Spleen (tissue), 11 donors: ENCODE results near the gene IL11RA. TPM values are rescaled to one million over a fixed set of nuclear protein-coding genes. Genes with fewer than 3 reads are reported as not detected.
A peak's percentile ranks its signal among the peaks of the same experiment; 100 is the strongest.

ENCODE experiments used
- DNase-seq: peaks from one replicate; pipeline ENCODE4 v3.0.0-alpha.2; 2020
- H3K27ac ChIP-seq, 8 donors: fragments of 200-600 bp; sonication (generic) in 7 of 8; 1 replicate in 4 of 8; 2 replicates in 4 of 8; pipeline versions ENCODE4 v1.5.0 to v1.8.0; 2016 to 2021; ENCODE audit warnings: inconsistent platforms in 4 of 8, mild to moderate bottlenecking in 4 of 8, moderate library complexity in 1 of 8
- H3K27me3 ChIP-seq, 7 donors: fragments of 200-600 bp; sonication (generic) in 6 of 7; replicated peaks in 1 of 7; 1 replicate in 4 of 7; 2 replicates in 3 of 7; pipeline versions ENCODE4 v1.5.0 to v1.8.0; 2016 to 2021; ENCODE audit warnings: inconsistent platforms in 3 of 7, mild to moderate bottlenecking in 1 of 7
- H3K36me3 ChIP-seq, 6 donors: fragments of 200-600 bp; sonication (generic) in 5 of 6; 1 replicate in 4 of 6; 2 replicates in 2 of 6; pipeline versions ENCODE4 v1.5.0 to v1.8.0; 2016 to 2021; ENCODE audit warnings: inconsistent platforms in 2 of 6
- H3K4me1 ChIP-seq, 6 donors: fragments of 200-600 bp; sonication (generic) in 5 of 6; 1 replicate in 3 of 6; 2 replicates in 3 of 6; pipeline versions ENCODE4 v1.5.0 to v1.8.0; 2016 to 2021; ENCODE audit warnings: inconsistent platforms in 3 of 6
- H3K4me3 ChIP-seq, 8 donors: fragments of 200-600 bp; sonication (generic) in 7 of 8; 1 replicate in 4 of 8; 2 replicates in 4 of 8; pipeline versions ENCODE4 v1.5.0 to v1.8.0; 2016 to 2021; ENCODE audit warnings: inconsistent platforms in 4 of 8, mild to moderate bottlenecking in 4 of 8, moderate library complexity in 2 of 8
- H3K9me3 ChIP-seq, 8 donors: fragments of 200-600 bp; sonication (generic) in 7 of 8; 1 replicate in 4 of 8; 2 replicates in 4 of 8; pipeline versions ENCODE4 v1.5.0 to v1.8.0; 2016 to 2021; ENCODE audit warnings: inconsistent platforms in 4 of 8
- CTCF ChIP-seq, 11 experiments: fragments of 200-600 bp in 7 of 11; fragments of 450-650 bp in 4 of 11; sonication (generic) in 4 of 11; IDR thresholded peaks in 8 of 11; conservative IDR thresholded peaks in 3 of 11; 1 replicate in 7 of 11; 2 replicates in 4 of 11; pipeline versions ENCODE4 v1.4.0 to v1.8.0; 2016 to 2021; ENCODE audit warnings: antibody characterized with exemption in 11 of 11, inconsistent platforms in 4 of 11, mild to moderate bottlenecking in 1 of 11
- POLR2A ChIP-seq, 3 donors: fragments of 450-650 bp; IDR thresholded peaks; one replicate each; pipeline ENCODE4 v1.5.1; 2017; ENCODE audit warnings: antibody characterized with exemption in 3 of 3, mild to moderate bottlenecking in 1 of 3
- POLR2AphosphoS5 ChIP-seq, 3 donors: sonication (generic); formaldehyde crosslinking; IDR thresholded peaks; one replicate each; pipeline ENCODE4 v1.5.1; 2017; ENCODE audit warnings: antibody characterized with exemption in 3 of 3
- WGBS, 5 donors: extraction: QIAGEN DNeasy Blood & Tissue Kit in 3 of 5; methylation state at CpG; one replicate each; pipeline versions ENCODE4 v1.1.5 to v1.1.7; 2013 to 2018; 5-methylcytosine and 5-hydroxymethylcytosine counted together
- intact Hi-C: fragments of 100-400 bp; cut with DNase I; formaldehyde crosslinking; loops from one replicate; pipeline ENCODE4 v1.15.0; 2023; ENCODE audit warnings: low total_unique reads
- polyA plus RNA-seq, 3 donors: library from polyadenylated mRNA; stranded (reverse); fragments of 200-250 nt; gene quantifications; one replicate each; pipeline ENCODE4 v1.2.1, GENCODE V29; 2013
- total RNA-seq, 7 donors: library from RNA; depleted of rRNA in 3 of 7; stranded (reverse); fragments of >200 nt in 3 of 7; fragmentation: NEBNext Ultra II Directional in 4 of 7; extraction: Animal tissue kit (Norgen Biotek cat#: 25700) in 4 of 7; gene quantifications; one replicate each; pipeline versions ENCODE4 v1.1.0 to v1.2.1, GENCODE V29; 2016 to 2021
- donor health status: healthy with polysubstance abuse.
- donor health status: DM: no; HTN: no; CAD: no; lungs with moderate emphysema.
- donor health status: DM: no; HTN: no; CAD: no.
- donor health status: Bipolar disorder and iron deficiency.
- donor health status: healthy.
- donor health status: DM: no; HTN: no; CAD: no.
- donor health status: DM: yes; HTN: yes; CAD: no.

IL11RA gene
- total and polyA plus RNA-seq, 10 donors: 16.3 to 43.9 (median 28.9) TPM

GRCh38 chr9:34634551-34635248 lies 17.3 kb upstream of the IL11RA start:
- intact Hi-C loops: no loop called here
- Histone ChIP-seq H3K27ac (no peak overlapping the region), H3K27me3 (peaks cover 0 to 14% (median 6%) of the 10 kb centered on the region in 7 donors), H3K9me3 (no peaks in the 10 kb centered on the region), H3K4me1 (peaks cover 0 to 49% (median 37%) of the 10 kb centered on the region in 6 donors), H3K36me3 (peaks cover 0 to 13% (median 3%) of the 10 kb centered on the region in 6 donors), H3K4me3 (no peak overlapping the region)
- TF ChIP-seq POLR2A (IDR thresholded peaks at IDR 0.05): no peak
- no peak for TF ChIP-seq POLR2AphosphoS5 (IDR thresholded peaks at IDR 0.05)
- TF ChIP-seq CTCF (IDR thresholded peaks at IDR 0.05 in 8 of 11, conservative IDR thresholded peaks at IDR 0.05 in 3 of 11): no peak
- DNase-seq: no peak
- WGBS, 5 donors: 64 to 88% (median 83%) methylated on average over 3 of the region's 3 CpGs

GRCh38 chr9:34635556-34635955 lies 16.4 kb upstream of the IL11RA start:
- peaks cover 0 to 49% (median 37%) of the 10 kb centered on the region in 6 donors for H3K4me1 ChIP-seq
- 91 to 97% (median 95%) methylated on average over 13 to 14 of the region's 14 CpGs for WGBS, 5 donors
- no peak for TF ChIP-seq POLR2A (IDR thresholded peaks at IDR 0.05)
- TF ChIP-seq CTCF (IDR thresholded peaks at IDR 0.05 in 8 of 11, conservative IDR thresholded peaks at IDR 0.05 in 3 of 11): no peak
- TF ChIP-seq POLR2AphosphoS5 (IDR thresholded peaks at IDR 0.05): no peak
- H3K27me3 ChIP-seq: peaks cover 0 to 5% (median 2%) of the 10 kb centered on the region in 7 donors
- H3K9me3 ChIP-seq: no peaks in the 10 kb centered on the region
- H3K4me3 ChIP-seq: no peak overlapping the region
- DNase-seq: no peak
- no peak overlapping the region for H3K27ac ChIP-seq
- intact Hi-C loops: no loop called here
- peaks cover 0 to 13% (median 3%) of the 10 kb centered on the region in 6 donors for H3K36me3 ChIP-seq

- DNase-seq: no peak
These were observed 15.1 kb upstream of the IL11RA start for GRCh38 chr9:34636791-34637355.

More at GRCh38 chr9:34636791-34637355, 15.1 kb upstream of the IL11RA start:
- Histone ChIP-seq H3K36me3 (peaks cover 0 to 13% (median 3%) of the 10 kb centered on the region in 6 donors), H3K9me3 (no peaks in the 10 kb centered on the region), H3K27me3 (no peaks in the 10 kb centered on the region), H3K27ac (peak overlapping the region; percentile 80 to 95 (median 90)), H3K4me3 (peak overlapping the region; percentile 66 to 95 (median 72)), H3K4me1 (peaks cover 0 to 49% (median 37%) of the 10 kb centered on the region in 6 donors)
- TF ChIP-seq CTCF (IDR thresholded peaks at IDR 0.05 in 8 of 11, conservative IDR thresholded peaks at IDR 0.05 in 3 of 11): no peak
- TF ChIP-seq POLR2AphosphoS5 (IDR thresholded peaks at IDR 0.05): no peak
- TF ChIP-seq POLR2A (IDR thresholded peaks at IDR 0.05): no peak
- intact Hi-C loops: no loop called here
- 8 to 23% (median 12%) methylated on average over 5 to 23 of the region's 23 CpGs for WGBS, 5 donors
